Posterior cingulate gyrus (tissue), 11 donors: Measurements from ENCODE around the gene ARPC5.

Experiments
- DNase-seq, 10 donors: peaks; one replicate each; pipeline versions ENCODE4 v3.0.0 to v3.0.0-alpha.2; 2020 to 2021; ENCODE audit warnings: mixed read lengths in 3 of 10
- intact Hi-C: fragments of 100-400 bp; cut with DNase I; formaldehyde crosslinking; loops from one replicate; pipeline ENCODE4 v1.15.1; 2023

Gene ARPC5

GRCh38 chr1:183590244-183591191 lies 45.1 kb downstream of the ARPC5 start, which contains the start of gene NCF2:
TSS of gene NCF2 (minus strand) at chr1:183590459. CDS start at chr1:183590329, 130 bp downstream.
- intact Hi-C loops, result no loop called here
- no peak for DNase-seq

- DNase-seq, result no peak
- intact Hi-C loops, result no loop called here
Observed at GRCh38 chr1:183589874-183590243, 45.7 kb downstream of the ARPC5 start.

DNA sequence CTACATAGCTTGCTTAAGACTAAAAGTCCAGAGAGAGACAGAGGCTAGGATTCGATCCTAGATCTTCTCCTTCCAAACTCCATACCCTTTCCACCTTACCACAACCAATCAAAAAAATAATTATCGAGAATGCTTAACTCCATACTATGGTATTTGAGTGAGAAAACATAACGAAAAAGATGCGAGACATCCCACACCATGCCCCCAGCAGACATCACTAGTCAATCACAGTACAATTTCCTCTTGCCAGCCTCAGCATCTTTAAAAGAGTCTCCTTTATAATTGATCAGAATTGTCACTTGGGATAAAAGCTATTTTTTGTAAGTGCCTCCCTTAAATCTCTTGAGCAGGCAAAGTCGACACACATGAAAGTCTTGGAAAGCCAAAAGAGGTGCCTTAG lies 46.2 kb downstream of the ARPC5 start:
- DNase-seq, result no peak
- intact Hi-C loops, result no loop called here

GRCh38 chr1:183588827-183589226 lies 46.8 kb downstream of the ARPC5 start:
- intact Hi-C loops, result no loop called here
- DNase-seq, result peak in 2 of 10 donors; percentile 38 to 41

DNA sequence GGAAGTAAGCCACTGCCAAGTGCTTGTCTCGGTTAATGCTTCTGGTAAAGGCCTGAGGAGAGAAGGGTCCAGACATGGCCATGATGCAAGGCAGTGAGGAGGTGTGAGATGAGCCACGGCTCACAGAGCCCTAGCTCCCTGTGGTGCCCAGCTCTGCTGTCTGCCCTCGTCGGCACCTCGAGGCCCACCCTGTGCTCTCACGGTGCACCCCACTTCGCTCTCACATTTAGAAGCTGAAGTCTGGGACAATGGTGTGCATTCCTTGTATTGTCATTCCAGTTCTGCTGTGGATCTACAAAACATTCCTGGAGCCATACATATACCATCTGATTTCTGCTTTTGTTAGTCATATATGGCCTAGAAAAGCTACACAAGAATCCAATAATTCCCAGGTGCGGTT lies 48.7 kb downstream of the ARPC5 start:
- no peak for DNase-seq
- intact Hi-C loops, result no loop called here

- intact Hi-C loops, result no loop called here
- no peak for DNase-seq
Observed at GRCh38 chr1:183586455-183586854, 49.1 kb downstream of the ARPC5 start.

GRCh38 chr1:183585038-183585437 lies 50.5 kb downstream of the ARPC5 start:
- intact Hi-C loops, result no loop called here
- DNase-seq, result no peak

DNA sequence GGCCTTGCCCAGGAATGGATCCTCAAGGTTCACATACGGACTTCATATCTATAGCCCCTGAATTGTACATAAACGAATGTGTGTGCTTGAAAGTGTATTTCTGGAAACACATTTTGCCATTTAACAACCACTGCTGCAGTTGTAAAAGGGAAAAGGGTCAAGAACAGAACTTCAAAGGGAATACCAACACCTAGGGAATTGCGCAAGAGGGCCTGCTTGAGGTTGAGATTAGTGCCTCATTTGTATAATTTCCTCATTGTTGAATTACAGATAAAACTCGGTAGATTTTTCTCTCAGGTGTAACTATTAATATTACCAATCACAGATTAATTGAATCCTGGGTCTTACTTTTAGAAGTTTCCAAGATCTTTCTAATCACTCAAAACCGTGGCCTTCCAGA lies 51.4 kb downstream of the ARPC5 start:
- DNase-seq, result no peak
- intact Hi-C loops, result no loop called here

- no peak for DNase-seq
- intact Hi-C loops, result no loop called here
Observed at GRCh38 chr1:183583466-183583865, 52.1 kb downstream of the ARPC5 start.

DNA sequence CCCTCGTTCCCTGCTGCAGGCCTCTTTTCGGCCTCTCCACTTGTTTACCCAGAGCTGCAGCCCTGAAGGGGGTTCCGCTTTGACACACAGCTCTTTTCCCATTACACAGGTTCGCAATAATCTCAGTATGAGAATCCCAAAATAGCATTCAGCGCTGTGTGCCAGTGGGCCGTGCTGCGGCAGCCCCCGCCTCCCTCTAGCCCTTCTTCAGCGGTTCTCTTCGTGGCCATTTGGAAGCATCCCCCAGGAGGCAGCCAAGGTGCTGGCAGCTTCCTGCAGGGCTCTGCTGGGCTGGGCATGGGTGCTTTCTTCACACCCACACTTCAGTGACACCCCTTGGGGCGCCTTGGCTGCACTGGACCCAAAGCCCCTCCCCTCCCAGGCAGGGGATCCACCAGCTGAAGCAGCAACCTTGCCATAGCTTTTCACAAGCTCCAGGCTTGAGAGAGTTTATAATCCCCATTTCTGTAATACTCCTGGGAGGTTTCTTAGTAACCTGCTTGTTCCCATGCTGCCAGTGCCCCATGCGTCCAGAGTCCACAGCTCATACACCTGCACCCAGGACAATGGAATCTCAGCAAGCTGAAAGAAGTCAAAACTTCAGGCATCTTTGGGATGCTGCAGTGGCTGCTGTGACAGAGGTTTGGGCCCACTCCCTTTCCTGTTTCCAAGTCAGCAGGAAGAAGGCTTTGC lies 53.4 kb downstream of the ARPC5 start:
- DNase-seq, result no peak
- intact Hi-C loops, result no loop called here

- intact Hi-C loops, result no loop called here
- no peak for DNase-seq
Observed at GRCh38 chr1:183580281-183580682, 55.3 kb downstream of the ARPC5 start.

GRCh38 chr1:183578856-183579255 lies 56.7 kb downstream of the ARPC5 start:
- intact Hi-C loops, result no loop called here
- DNase-seq, result no peak

- no peak for DNase-seq
- intact Hi-C loops, result no loop called here
Observed at GRCh38 chr1:183577897-183578465, 57.6 kb downstream of the ARPC5 start.

- no peak for DNase-seq
- intact Hi-C loops, result no loop called here
Observed at GRCh38 chr1:183576537-183576936, 59.0 kb downstream of the ARPC5 start.

DNA sequence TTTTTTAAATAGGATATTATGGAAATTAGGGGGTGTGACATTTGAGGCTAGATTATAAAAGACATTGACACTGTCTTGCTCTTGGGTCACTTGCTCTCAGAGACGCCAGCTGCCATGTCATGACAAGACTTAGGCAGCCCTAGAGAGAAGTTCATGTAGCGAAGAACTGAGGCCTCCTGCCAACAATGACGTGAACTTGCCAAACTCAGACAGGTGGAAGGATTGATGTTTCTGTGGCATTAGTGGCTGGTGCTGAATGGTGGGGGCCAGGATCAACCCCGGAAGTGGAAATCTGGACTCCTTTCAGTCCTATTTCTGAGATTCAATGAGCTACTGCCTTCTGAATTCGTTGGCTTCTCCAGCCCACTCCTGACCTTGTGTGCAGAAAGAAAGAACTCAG lies 60.0 kb downstream of the ARPC5 start:
- intact Hi-C loops, result no loop called here
- DNase-seq, result no peak

- no peak for DNase-seq
- intact Hi-C loops, result no loop called here
Observed at GRCh38 chr1:183572721-183573120, 62.9 kb downstream of the ARPC5 start.

DNA sequence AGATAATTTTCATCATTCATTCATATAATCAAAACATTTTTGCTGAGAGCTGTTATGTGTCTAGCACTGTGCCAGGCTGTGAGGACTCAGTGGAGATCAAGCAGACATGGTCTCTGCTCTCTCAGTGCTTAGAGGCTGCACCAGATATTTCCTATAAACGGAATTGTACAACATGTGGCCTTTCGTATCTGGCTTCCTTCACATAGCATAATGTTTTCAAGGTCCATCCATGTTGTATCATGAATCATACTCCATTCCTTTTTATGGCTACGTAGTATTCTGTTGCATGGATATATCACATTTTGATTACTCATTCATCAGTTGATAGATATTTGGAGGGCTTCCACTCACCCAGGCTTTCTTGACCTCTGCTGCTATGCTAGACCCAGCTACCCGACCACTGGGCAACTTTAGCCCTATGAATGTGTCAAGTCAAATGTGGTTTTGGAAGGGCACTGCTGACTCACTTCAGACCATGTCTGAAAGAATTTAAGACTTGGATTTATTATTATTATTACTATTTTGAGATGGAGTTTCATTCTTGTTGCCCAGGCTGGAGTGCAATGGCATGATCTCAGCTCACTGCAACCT lies 63.8 kb downstream of the ARPC5 start:
- DNase-seq, result no peak
- intact Hi-C loops, result no loop called here
